K562 (cell line): ENCODE measurements around the gene ZNF292. TPM values are rescaled to one million over a fixed set of nuclear protein-coding genes. Genes with fewer than 3 reads are reported as not detected.

Source experiments
- CHD1 ChIP-seq: fragments of 200-600 bp; sonication (generic); IDR thresholded peaks from one replicate; pipeline ENCODE4 v1.6.1; 2012; ENCODE audit warnings: mild to moderate bottlenecking, moderate library complexity, low read length, inconsistent platforms
- CREM ChIP-seq: IDR thresholded peaks from 2 replicates; pipeline ENCODE4 v1.6.1; 2014; ENCODE audit warnings: antibody characterized with exemption, low read depth
- ELF1 ChIP-seq: fragments of 200-800 bp; sonication (Bioruptor generic); IDR thresholded peaks from 2 replicates; pipeline ENCODE4 v1.6.1; 2016; ENCODE audit warnings: missing genetic modification characterization, missing compliant biosample characterization
- HIVEP1 ChIP-seq: fragments of 250-450 bp; sonication (Bioruptor Pico); IDR thresholded peaks from 2 replicates; pipeline ENCODE4 v1.4.0; 2020; ENCODE audit warnings: mild to moderate bottlenecking
- KDM4B ChIP-seq, 2 experiments: fragments of 450-650 bp in 1 of 2; sonication (generic) in 1 of 2; IDR thresholded peaks; 2 replicates each; pipeline ENCODE4 v1.6.1; 2016 to 2017; ENCODE audit warnings: borderline replicate concordance in 2 of 2, antibody characterized with exemption in 1 of 2, low read depth in 1 of 2, mild to moderate bottlenecking in 1 of 2
- KDM5B ChIP-seq: fragments of 200-600 bp; sonication (generic); IDR thresholded peaks from 2 replicates; pipeline ENCODE4 v1.6.1; 2012; ENCODE audit warnings: low read depth, mild to moderate bottlenecking, moderate library complexity, low read length, control low read depth, inconsistent platforms; ENCODE audit not compliant: insufficient replicate concordance
- MECOM ChIP-seq: fragments of 250-450 bp; sonication (Bioruptor Pico); IDR thresholded peaks from 2 replicates; pipeline ENCODE4 v1.8.0; 2022; ENCODE audit warnings: inconsistent platforms
- MTA3 ChIP-seq: fragments of 450-650 bp; formaldehyde crosslinking; IDR thresholded peaks from 2 replicates; pipeline ENCODE4 v1.6.1; 2017; ENCODE audit warnings: mild to moderate bottlenecking, borderline replicate concordance
- MXI1 ChIP-seq: IDR thresholded peaks from 2 replicates; pipeline ENCODE4 v1.6.1; 2011; ENCODE audit warnings: low read depth, mild to moderate bottlenecking, improper control_type of control experiment, low read length
- NBN ChIP-seq: fragments of 450-650 bp; IDR thresholded peaks from 2 replicates; pipeline ENCODE4 v1.6.1; 2016; ENCODE audit warnings: low read depth, mild to moderate bottlenecking
- NFIX ChIP-seq: fragments of 250-450 bp; sonication (Bioruptor Pico); IDR thresholded peaks from 2 replicates; pipeline ENCODE4 v1.4.0; 2020; ENCODE audit warnings: low read depth, mild to moderate bottlenecking, moderate library complexity
- NR3C1 ChIP-seq: sonication (generic); formaldehyde crosslinking; IDR thresholded peaks from 2 replicates; pipeline ENCODE4 v1.8.1; 2022; ENCODE audit warnings: missing genetic modification reagents
- RHOXF2B ChIP-seq: fragments of 250-450 bp; sonication (Bioruptor Pico); conservative IDR thresholded peaks from 2 replicates; pipeline ENCODE4 v1.5.1; 2021
- TEAD1 ChIP-seq, 2 experiments: fragments of 450-650 bp in 1 of 2; sonication (generic) in 1 of 2; formaldehyde crosslinking; IDR thresholded peaks; 2 replicates each; pipeline versions ENCODE4 v1.4.0 to v1.8.0; 2020 to 2022; ENCODE audit warnings: mild to moderate bottlenecking in 2 of 2, missing genetic modification reagents in 1 of 2
- ZNF239 ChIP-seq: fragments of 250-450 bp; sonication (Bioruptor Pico); IDR thresholded peaks from 2 replicates; pipeline ENCODE4 v1.4.0; 2020; ENCODE audit warnings: mild to moderate bottlenecking
- ZNF507 ChIP-seq: conservative IDR thresholded peaks from 2 replicates; pipeline ENCODE4 v1.6.1; 2017; ENCODE audit warnings: missing genetic modification characterization, missing compliant biosample characterization
- ZSCAN32 ChIP-seq: fragments of 450-650 bp; formaldehyde crosslinking; IDR thresholded peaks from 2 replicates; pipeline ENCODE4 v1.4.0; 2020; ENCODE audit warnings: mild to moderate bottlenecking, moderate library complexity
- polyA plus RNA-seq, 8 experiments: library from polyadenylated mRNA; depleted of rRNA in 4 of 8; stranded (reverse) in 5 of 8; unstranded in 3 of 8; fragments of >200 nt; fragmentation: Nextera tagmentation in 2 of 8; fragmentation: Illumina TruSeq in 1 of 8; extraction: Ambion mirVana in 2 of 8; extraction: Trizol in 1 of 8; gene quantifications; 2 replicates each; pipeline versions ENCODE4 v1.2.1 to v1.2.3, GENCODE V29; 2011 to 2014; ENCODE audit warnings: inconsistent platforms in 1 of 8, missing spikeins in 1 of 8
- total RNA-seq, 7 experiments: library from RNA; depleted of rRNA in 6 of 7; stranded (reverse); fragments of >200 nt in 6 of 7; fragmentation: Illumina TruSeq in 2 of 7; extraction: Trizol in 2 of 7; gene quantifications; 2 replicates each; pipeline versions ENCODE4 v1.2.1 to v1.2.3, GENCODE V29; 2011 to 2021; ENCODE audit warnings: low replicate concordance in 1 of 7
- TF ChIP-seq, protein P1 (sequence below), 2 experiments: fragments of 450-650 bp; IDR thresholded peaks; 2 replicates each; pipeline ENCODE4 v1.6.1; 2016
- TF ChIP-seq, protein P2 (sequence below): fragments of 450-650 bp; IDR thresholded peaks from one replicate; pipeline ENCODE4 v1.6.1; 2018; ENCODE audit warnings: mild to moderate bottlenecking, moderate library complexity; ENCODE audit not compliant: partially characterized antibody
- TF ChIP-seq, protein P3 (sequence below): sonication (generic); formaldehyde crosslinking; IDR thresholded peaks from 2 replicates; pipeline ENCODE4 v1.5.0; 2020; ENCODE audit warnings: missing genetic modification reagents

The ZNF292 gene
- total and polyA plus RNA-seq, 9 of the 15 experiments (the other 6 are each of a cell fraction or from before 2014, with no cell fraction given): 4.4 to 17.1 (median 12.8) TPM

DNA sequence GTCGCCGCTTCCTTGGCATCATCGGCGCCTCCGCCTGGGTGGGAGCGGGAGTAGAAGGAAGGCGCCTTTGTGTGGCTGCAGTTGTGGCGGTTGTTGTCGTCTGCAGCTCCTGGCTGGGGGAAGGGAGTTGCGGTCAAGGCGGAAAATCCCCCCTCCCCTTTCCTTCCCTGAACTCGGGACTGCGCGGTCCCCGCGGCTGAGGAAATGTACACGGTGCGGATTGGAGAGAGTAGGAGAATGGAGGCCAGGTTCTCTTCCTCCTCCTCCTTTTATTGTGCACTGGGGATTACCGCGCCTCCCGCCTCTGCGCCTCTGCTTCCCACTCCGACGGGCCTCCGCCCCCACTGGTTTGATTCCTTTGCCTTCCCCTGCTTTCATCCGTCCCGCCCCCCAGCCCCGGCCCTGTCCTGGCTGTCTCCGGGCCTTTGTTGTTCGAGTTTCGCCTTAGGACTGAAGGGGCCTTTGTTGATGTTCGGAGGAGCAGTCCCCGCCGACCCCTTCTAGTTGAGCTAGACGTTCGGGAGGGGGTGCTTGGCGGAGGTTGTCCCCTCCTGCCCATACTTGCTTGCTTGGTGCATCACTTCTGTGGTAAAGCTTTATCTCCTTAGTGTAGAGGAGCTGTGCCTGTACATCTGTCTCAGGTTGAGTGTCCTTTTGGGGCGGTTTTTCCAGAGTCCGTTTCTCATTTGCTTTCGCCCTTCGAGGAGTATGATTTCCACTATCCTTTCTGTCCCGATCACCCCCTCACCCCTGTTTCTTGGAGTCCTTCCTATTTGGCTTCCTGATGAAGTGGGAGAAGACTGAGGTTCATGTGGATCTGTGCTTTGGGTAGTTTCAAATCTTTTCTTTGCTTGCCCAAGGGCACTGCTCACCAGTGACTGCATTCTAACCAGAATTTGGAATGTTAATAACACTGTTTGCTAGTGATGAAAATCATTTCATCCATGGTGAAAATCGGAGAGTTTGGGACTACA lies 764 bp downstream of the ZNF292 start (continued):
- TF ChIP-seq KDM4B (IDR thresholded peaks at IDR 0.05; ENCODE audit: borderline replicate concordance in 2 of 2, low read depth in 1 of 2) (peak in 1 of 2 experiments; percentile 30; a peak in 1 of 4 replicates), TEAD1 (CRISPR knock-in tag; IDR thresholded peaks at IDR 0.05) (0 out of 4 replicates have a peak, but pooled peaks of 1 of the 2 experiments have one; percentile 19), ELF1 (tag) (no peak; the same call in 1 of the 2 replicates), ZNF239 (CRISPR knock-in tag) (no peak), RHOXF2B (no peak), CHD1 (peak; percentile 62), ZSCAN32 (CRISPR knock-in tag) (no peak), MXI1 (no peak), MTA3 (0 out of 2 replicates have a peak, but pooled peaks have one; percentile 2), KDM5B (peak; percentile 29), CREM (0 out of 2 replicates have a peak, but pooled peaks have one; percentile 10), ZNF507 (no peak), HIVEP1 (CRISPR knock-in tag) (peak; percentile 32; the same call in 1 of the 2 replicates), NBN (no peak), NFIX (no peak), NR3C1 (no peak), MECOM (CRISPR knock-in tag) (no peak)
- TF ChIP-seq, protein P1, sequence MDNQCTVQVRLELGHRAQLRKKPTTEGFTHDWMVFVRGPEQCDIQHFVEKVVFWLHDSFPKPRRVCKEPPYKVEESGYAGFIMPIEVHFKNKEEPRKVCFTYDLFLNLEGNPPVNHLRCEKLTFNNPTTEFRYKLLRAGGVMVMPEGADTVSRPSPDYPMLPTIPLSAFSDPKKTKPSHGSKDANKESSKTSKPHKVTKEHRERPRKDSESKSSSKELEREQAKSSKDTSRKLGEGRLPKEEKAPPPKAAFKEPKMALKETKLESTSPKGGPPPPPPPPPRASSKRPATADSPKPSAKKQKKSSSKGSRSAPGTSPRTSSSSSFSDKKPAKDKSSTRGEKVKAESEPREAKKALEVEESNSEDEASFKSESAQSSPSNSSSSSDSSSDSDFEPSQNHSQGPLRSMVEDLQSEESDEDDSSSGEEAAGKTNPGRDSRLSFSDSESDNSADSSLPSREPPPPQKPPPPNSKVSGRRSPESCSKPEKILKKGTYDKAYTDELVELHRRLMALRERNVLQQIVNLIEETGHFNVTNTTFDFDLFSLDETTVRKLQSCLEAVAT (IDR thresholded peaks at IDR 0.05): 0 out of 4 replicates have a peak, but pooled peaks of 1 of the 2 experiments have one; percentile 11
- TF ChIP-seq, protein P2, sequence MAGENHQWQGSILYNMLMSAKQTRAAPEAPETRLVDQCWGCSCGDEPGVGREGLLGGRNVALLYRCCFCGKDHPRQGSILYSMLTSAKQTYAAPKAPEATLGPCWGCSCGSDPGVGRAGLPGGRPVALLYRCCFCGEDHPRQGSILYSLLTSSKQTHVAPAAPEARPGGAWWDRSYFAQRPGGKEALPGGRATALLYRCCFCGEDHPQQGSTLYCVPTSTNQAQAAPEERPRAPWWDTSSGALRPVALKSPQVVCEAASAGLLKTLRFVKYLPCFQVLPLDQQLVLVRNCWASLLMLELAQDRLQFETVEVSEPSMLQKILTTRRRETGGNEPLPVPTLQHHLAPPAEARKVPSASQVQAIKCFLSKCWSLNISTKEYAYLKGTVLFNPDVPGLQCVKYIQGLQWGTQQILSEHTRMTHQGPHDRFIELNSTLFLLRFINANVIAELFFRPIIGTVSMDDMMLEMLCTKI: no peak
- TF ChIP-seq, protein P3, sequence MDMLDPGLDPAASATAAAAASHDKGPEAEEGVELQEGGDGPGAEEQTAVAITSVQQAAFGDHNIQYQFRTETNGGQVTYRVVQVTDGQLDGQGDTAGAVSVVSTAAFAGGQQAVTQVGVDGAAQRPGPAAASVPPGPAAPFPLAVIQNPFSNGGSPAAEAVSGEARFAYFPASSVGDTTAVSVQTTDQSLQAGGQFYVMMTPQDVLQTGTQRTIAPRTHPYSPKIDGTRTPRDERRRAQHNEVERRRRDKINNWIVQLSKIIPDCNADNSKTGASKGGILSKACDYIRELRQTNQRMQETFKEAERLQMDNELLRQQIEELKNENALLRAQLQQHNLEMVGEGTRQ (CRISPR knock-in tag): no peak
